Measurements from ENCODE around the gene RXRA. TPM values are rescaled to one million over a fixed set of nuclear protein-coding genes. Genes with fewer than 3 reads are reported as not detected.
A peak's percentile ranks its signal among the peaks of the same experiment; 100 is the strongest.

Gene RXRA
- total and polyA plus RNA-seq, 10 of the 15 experiments (the other 5 are each of a cell fraction or from before 2014, with no cell fraction given), result 0.89 to 36.8 (median 11.1) TPM

GRCh38 chr9:134366223-134367031 lies 40.2 kb downstream of the RXRA start:
- no peak overlapping the region for H3K4me3 ChIP-seq
- no peak overlapping the region for H3K9ac ChIP-seq (ENCODE audit: control insufficient read depth, insufficient read depth, low read length)
- intact Hi-C loops (cut with micrococcal nuclease; ENCODE audit: unreplicated experiment) (no loop called here), in situ Hi-C loops (cut with MboI) (no loop called here)
- H3K27me3 ChIP-seq (replicated peaks in 1 of 2; ENCODE audit: control insufficient read depth in 2 of 2, insufficient read depth in 2 of 2, low read length in 1 of 2), result no peaks in the 10 kb centered on the region
- no peaks in the 10 kb centered on the region for H3K79me2 ChIP-seq (ENCODE audit: control insufficient read depth, insufficient read depth, low read length)
- SMC1A ChIA-PET (ENCODE audit: uncharacterized antibody, unreplicated experiment), result no interaction called here
- no peaks in the 10 kb centered on the region for H3K9me3 ChIP-seq (replicated peaks; ENCODE audit: control insufficient read depth, insufficient read depth, low read length)
- H3K4me1 ChIP-seq (ENCODE audit: control insufficient read depth, insufficient read depth, low read length), result no peaks in the 10 kb centered on the region
- FAIRE-seq (no peak), DNase-seq (ENCODE audit: low read depth, low spot score) (no peak), ATAC-seq (no peak; the same call in 2 of the 3 replicates)
- no peak for TF ChIP-seq ZBTB4 (CRISPR knock-in tag; IDR thresholded peaks at IDR 0.05)
- TF ChIP-seq BHLHE40 (IDR thresholded peaks at IDR 0.05; ENCODE audit: borderline replicate concordance in 1 of 2, low read depth in 2 of 2, low read length in 1 of 2), result peak in 1 of 2 experiments; percentile 64; a peak in 2 of 4 replicates
- H4K20me1 ChIP-seq (ENCODE audit: control insufficient read depth, insufficient read depth), result no peaks in the 10 kb centered on the region
- RAD21 ChIA-PET (ENCODE audit: unreplicated experiment), result interaction anchor here (1.4 kb wide), 1 partner anchor 76 kb away, joined by 3 read pairs; no protein-coding TSS in a partner anchor
- no peaks in the 10 kb centered on the region for H3K36me3 ChIP-seq (ENCODE audit: control insufficient read depth in 2 of 2, insufficient read depth in 2 of 2, low read length in 1 of 2)
- no TSS peak for BruUV-seq (replicated peaks)
- H3K27ac ChIP-seq (ENCODE audit: control insufficient read depth, insufficient read depth), result no peak overlapping the region
- no peak overlapping the region for H2AFZ ChIP-seq (ENCODE audit: control insufficient read depth, low read depth, low read length)
- POLR2A ChIA-PET, result no interaction called here
- H3K4me2 ChIP-seq (ENCODE audit: control insufficient read depth, insufficient read depth), result no peak overlapping the region
- 40% methylated on average over 24 of the region's 25 CpGs for WGBS (ENCODE audit: insufficient coverage, insufficient replicate concordance, low lambda C conversion rate, missing lambda C conversion rate)
- CTCF ChIA-PET, result no interaction called here

Measured in GM12878 (cell line).